Transverse colon (tissue), 4 donors: ENCODE data around the gene KCNK10. TPM values are rescaled to one million over a fixed set of nuclear protein-coding genes. Genes with fewer than 3 reads are reported as not detected.

Source experiments
- DNase-seq: peaks from one replicate; pipeline ENCODE4 v3.0.0-alpha.2; 2019
- H3K27ac ChIP-seq, 4 donors: fragments of 200-600 bp; sonication (generic); 2 replicates each; pipeline ENCODE4 v1.5.1; 2016 to 2018; ENCODE audit warnings: inconsistent platforms in 4 of 4
- H3K27me3 ChIP-seq: fragments of 200-600 bp; sonication (generic); 2 replicates; pipeline ENCODE4 v1.5.1; 2017; ENCODE audit warnings: inconsistent platforms
- H3K36me3 ChIP-seq, 4 donors: fragments of 200-600 bp; sonication (generic); 2 replicates each; pipeline ENCODE4 v1.5.1; 2017 to 2019; ENCODE audit warnings: inconsistent platforms in 4 of 4
- H3K4me1 ChIP-seq, 4 donors: fragments of 200-600 bp; sonication (generic); 2 replicates each; pipeline ENCODE4 v1.5.1; 2017 to 2020; ENCODE audit warnings: inconsistent platforms in 4 of 4
- H3K4me3 ChIP-seq, 4 donors: fragments of 200-600 bp; sonication (generic); 1 replicate in 1 of 4; 2 replicates in 3 of 4; pipeline versions ENCODE4 v1.5.1 to v1.6.1; 2017 to 2019; ENCODE audit warnings: inconsistent platforms in 4 of 4
- H3K9me3 ChIP-seq, 2 donors: fragments of 200-600 bp; sonication (generic); 2 replicates each; pipeline ENCODE4 v1.5.1; 2017 to 2019; ENCODE audit warnings: inconsistent platforms in 2 of 2
- EP300 ChIP-seq: sonication (generic); formaldehyde crosslinking; IDR thresholded peaks from one replicate; pipeline ENCODE4 v1.6.1; 2017; ENCODE audit warnings: antibody characterized with exemption, low read depth
- POLR2A ChIP-seq: fragments of 450-650 bp; IDR thresholded peaks from one replicate; pipeline ENCODE4 v1.6.1; 2016; ENCODE audit warnings: antibody characterized with exemption, mild to moderate bottlenecking, moderate library complexity
- POLR2AphosphoS5 ChIP-seq, 3 donors: sonication (generic); formaldehyde crosslinking; IDR thresholded peaks; one replicate each; pipeline ENCODE4 v1.6.1; 2016; ENCODE audit warnings: antibody characterized with exemption in 3 of 3
- WGBS, 2 donors: methylation state at CpG; one replicate each; pipeline ENCODE4 v1.1.5; 2018; ENCODE audit warnings: low coverage in 1 of 2; 5-methylcytosine and 5-hydroxymethylcytosine counted together
- in situ Hi-C, 4 donors: fragments of 200-750 bp; cut with MboI; loops; one replicate each; pipeline versions ENCODE4 v1.15.0 to v1.15.1; 2017; ENCODE audit warnings: low sequenced_read_pairs in 3 of 4, low pct_ligation_motif_present in 1 of 4, low pct_unique_long_range_greater_than_20kb in 1 of 4
- intact Hi-C: fragments of 100-400 bp; cut with DNase I; formaldehyde crosslinking; loops from one replicate; pipeline ENCODE4 v1.15.1; 2023; ENCODE audit warnings: low total_unique reads
- total RNA-seq, 4 donors: library from RNA; depleted of rRNA; stranded (reverse); fragments of >200 nt; gene quantifications; one replicate each; pipeline ENCODE4 v1.1.0, GENCODE V29; 2016
- TF ChIP-seq, protein P1 (sequence below), 5 experiments: fragments of 200-600 bp in 3 of 5; fragments of 450-650 bp in 2 of 5; sonication (generic) in 3 of 5; IDR thresholded peaks; 1 replicate in 2 of 5; 2 replicates in 3 of 5; pipeline ENCODE4 v1.5.1; 2016 to 2017; ENCODE audit warnings: antibody characterized with exemption in 5 of 5, inconsistent platforms in 3 of 5, mild to moderate bottlenecking in 2 of 5, moderate library complexity in 1 of 5

The KCNK10 gene
- total RNA-seq, 4 donors from 2014 or later: 2.2 to 7.4 (median 3.2) TPM

DNA sequence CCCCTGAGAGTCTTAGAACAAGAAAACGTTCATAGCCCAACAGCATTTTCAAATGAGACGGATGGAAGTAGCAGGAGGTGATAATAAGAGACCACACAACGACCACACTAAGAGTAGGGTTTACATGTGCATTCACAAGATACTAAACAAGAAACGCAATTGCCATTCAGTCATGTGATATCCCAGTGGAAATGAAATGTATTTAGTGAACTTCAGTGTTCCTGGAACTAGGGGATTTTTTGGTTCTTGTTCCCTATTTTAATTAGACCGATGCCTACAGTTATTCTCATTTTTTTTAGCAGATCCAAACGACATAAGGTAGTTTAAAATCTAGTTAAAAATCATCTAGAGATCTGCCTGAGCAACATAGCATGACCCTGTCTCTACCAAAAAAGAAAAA, 168.1 kb downstream of the KCNK10 start:
- Histone ChIP-seq H3K27ac (no peak overlapping the region), H3K4me3 (no peak overlapping the region), H3K36me3 (no peaks in the 10 kb centered on the region), H3K9me3 (no peaks in the 10 kb centered on the region), H3K27me3 (no peaks in the 10 kb centered on the region), H3K4me1 (no peaks in the 10 kb centered on the region)
- TF ChIP-seq POLR2A (no peak), EP300 (no peak), POLR2AphosphoS5 (IDR thresholded peaks at IDR 0.05) (no peak)
- TF ChIP-seq, protein P1, sequence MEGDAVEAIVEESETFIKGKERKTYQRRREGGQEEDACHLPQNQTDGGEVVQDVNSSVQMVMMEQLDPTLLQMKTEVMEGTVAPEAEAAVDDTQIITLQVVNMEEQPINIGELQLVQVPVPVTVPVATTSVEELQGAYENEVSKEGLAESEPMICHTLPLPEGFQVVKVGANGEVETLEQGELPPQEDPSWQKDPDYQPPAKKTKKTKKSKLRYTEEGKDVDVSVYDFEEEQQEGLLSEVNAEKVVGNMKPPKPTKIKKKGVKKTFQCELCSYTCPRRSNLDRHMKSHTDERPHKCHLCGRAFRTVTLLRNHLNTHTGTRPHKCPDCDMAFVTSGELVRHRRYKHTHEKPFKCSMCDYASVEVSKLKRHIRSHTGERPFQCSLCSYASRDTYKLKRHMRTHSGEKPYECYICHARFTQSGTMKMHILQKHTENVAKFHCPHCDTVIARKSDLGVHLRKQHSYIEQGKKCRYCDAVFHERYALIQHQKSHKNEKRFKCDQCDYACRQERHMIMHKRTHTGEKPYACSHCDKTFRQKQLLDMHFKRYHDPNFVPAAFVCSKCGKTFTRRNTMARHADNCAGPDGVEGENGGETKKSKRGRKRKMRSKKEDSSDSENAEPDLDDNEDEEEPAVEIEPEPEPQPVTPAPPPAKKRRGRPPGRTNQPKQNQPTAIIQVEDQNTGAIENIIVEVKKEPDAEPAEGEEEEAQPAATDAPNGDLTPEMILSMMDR (IDR thresholded peaks at IDR 0.05): no peak
- intact Hi-C loops: no loop called here
- in situ Hi-C loops: loop anchor here in 1 of 4 donors (10.0 to 25.0 kb wide), 2 partner anchors 130 to 218 kb away; no protein-coding TSS in a partner anchor
- DNase-seq: no peak
- WGBS, 2 donors: 71 to 77% methylated on average over 6 of the region's 6 CpGs

DNA sequence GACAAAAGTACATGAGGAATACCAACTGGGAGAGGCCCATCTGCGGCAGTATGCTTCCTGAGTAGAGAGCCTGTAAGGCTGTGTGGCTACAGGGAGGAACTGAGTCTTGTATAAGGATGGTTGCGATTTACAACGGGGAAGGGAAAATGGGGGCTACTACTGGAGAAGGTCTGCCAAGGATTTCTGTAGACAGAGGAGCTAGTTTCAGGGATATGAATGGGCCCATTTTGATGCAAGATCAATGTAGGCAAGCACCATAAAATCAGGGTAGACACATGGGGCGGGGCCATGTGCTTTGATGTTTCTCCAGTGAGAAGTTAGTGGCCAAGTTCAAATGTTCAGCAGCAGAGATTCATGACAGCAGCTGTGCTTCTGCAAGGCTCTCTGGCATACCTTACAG, 168.7 kb downstream of the KCNK10 start:
- in situ Hi-C loops: loop anchor here in 1 of 4 donors (10.0 to 25.0 kb wide), 2 partner anchors 130 to 217 kb away; no protein-coding TSS in a partner anchor
- Histone ChIP-seq H3K27ac (no peak overlapping the region), H3K36me3 (no peaks in the 10 kb centered on the region), H3K27me3 (no peaks in the 10 kb centered on the region), H3K9me3 (no peaks in the 10 kb centered on the region), H3K4me1 (no peaks in the 10 kb centered on the region), H3K4me3 (no peak overlapping the region)
- no peak for TF ChIP-seq POLR2A
- TF ChIP-seq, protein P1 (IDR thresholded peaks at IDR 0.05): no peak
- TF ChIP-seq POLR2AphosphoS5 (IDR thresholded peaks at IDR 0.05): no peak
- TF ChIP-seq EP300: no peak
- WGBS, 2 donors: 65 to 83% methylated on average over 2 to 4 of the region's 4 CpGs
- intact Hi-C loops: no loop called here
- DNase-seq: no peak

DNA sequence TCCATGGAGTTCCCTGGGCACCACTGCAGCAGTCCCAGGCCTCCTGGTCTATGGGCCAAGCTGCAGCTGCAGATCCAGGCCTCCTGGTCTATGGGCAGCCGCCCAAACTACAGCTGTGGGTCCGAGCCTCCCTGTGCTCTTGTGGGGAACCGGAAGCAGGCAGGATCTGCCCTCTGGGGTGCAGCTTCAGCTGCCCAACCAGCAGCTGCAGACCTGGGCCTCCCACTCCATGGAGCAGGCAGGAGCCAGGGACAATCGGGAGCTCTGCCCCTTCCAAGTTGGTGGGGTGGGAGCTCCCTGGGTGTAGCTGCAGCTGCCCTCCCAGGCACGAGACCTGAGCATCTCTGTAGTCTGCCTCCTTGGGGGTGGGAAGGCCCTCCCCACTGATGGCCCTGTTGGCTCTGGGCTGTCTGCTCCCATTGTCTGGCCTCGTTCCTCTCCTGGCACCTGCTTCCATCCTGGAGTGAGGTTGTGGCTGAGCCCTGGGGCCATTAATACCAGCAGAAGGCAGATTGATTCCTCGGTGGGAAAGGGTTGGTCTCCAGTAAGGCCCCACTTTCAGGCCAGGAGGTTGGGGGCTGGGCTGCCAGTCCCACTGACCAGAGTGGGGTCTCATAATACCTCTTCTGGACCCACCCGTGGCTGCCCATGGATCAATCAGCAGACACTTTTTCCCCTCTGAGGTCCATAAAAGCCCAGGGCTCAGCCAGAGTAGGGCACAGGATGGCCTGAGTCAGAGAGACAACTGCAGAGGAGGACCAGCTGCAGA, 176.0 kb downstream of the KCNK10 start:
- intact Hi-C loops: no loop called here
- DNase-seq: no peak
- Histone ChIP-seq H3K27me3 (no peaks in the 10 kb centered on the region), H3K4me1 (no peaks in the 10 kb centered on the region), H3K4me3 (no peak overlapping the region), H3K36me3 (no peaks in the 10 kb centered on the region), H3K27ac (no peak overlapping the region), H3K9me3 (no peaks in the 10 kb centered on the region)
- 91% methylated on average over 3 of the region's 8 CpGs; no CpG with 5 or more reads in 1 of the 2 donors for WGBS, 2 donors
- in situ Hi-C loops: no loop called here
- TF ChIP-seq POLR2AphosphoS5 (IDR thresholded peaks at IDR 0.05) (no peak), EP300 (no peak), POLR2A (no peak)
- TF ChIP-seq, protein P1 (IDR thresholded peaks at IDR 0.05): no peak

DNA sequence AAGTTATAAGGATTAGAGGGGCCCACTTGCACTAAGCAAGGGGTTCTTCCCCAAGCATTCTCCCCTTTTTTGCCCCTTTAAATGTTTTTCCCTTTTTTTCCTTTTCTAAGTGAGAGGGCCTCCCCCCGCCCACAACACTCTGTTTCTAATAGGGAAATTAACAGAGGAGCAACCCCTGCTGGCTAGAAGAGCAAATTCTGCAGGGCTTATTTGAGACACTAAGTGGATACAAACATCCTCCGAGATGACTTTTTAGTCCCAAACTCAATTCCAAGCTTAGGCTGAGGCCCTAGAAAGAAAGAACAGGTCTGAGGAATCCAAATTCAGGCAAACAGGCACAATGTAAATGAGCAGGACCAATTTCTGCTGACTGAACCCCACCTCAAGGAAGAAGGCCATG, 179.3 kb downstream of the KCNK10 start:
- no peaks in the 10 kb centered on the region for H3K27me3 ChIP-seq
- H3K4me3 ChIP-seq: no peak overlapping the region
- H3K36me3 ChIP-seq: no peaks in the 10 kb centered on the region
- intact Hi-C loops: no loop called here
- H3K9me3 ChIP-seq: no peaks in the 10 kb centered on the region
- no peaks in the 10 kb centered on the region for H3K4me1 ChIP-seq
- in situ Hi-C loops: no loop called here
- WGBS, 2 donors: 84 to 94% methylated on average over 2 of the region's 2 CpGs
- TF ChIP-seq, protein P1 (IDR thresholded peaks at IDR 0.05): no peak
- TF ChIP-seq EP300: no peak
- TF ChIP-seq POLR2A: no peak
- DNase-seq: no peak
- no peak overlapping the region for H3K27ac ChIP-seq
